Measurements from ENCODE around the gene SLC24A3.

SLC24A3 gene

GRCh38 chr20:19725814-19726525 lies 513.5 kb downstream of the SLC24A3 start:
- TF ChIP-seq CTCF (IDR thresholded peaks at IDR 0.05; ENCODE audit: low read depth, low read length, missing control alignments), result no peak
- DNase-seq (ENCODE audit: extremely low read depth, low read depth), result no peak
- no peak overlapping the region for H3K4me3 ChIP-seq (replicated peaks; ENCODE audit: low read depth, low read length)

- no peak for TF ChIP-seq CTCF (IDR thresholded peaks at IDR 0.05; ENCODE audit: low read depth, low read length, missing control alignments)
- no peak for DNase-seq (ENCODE audit: extremely low read depth, low read depth)
- H3K4me3 ChIP-seq (replicated peaks; ENCODE audit: low read depth, low read length), result no peak overlapping the region
Observed at GRCh38 chr20:19727251-19727847, 514.9 kb downstream of the SLC24A3 start.

DNA sequence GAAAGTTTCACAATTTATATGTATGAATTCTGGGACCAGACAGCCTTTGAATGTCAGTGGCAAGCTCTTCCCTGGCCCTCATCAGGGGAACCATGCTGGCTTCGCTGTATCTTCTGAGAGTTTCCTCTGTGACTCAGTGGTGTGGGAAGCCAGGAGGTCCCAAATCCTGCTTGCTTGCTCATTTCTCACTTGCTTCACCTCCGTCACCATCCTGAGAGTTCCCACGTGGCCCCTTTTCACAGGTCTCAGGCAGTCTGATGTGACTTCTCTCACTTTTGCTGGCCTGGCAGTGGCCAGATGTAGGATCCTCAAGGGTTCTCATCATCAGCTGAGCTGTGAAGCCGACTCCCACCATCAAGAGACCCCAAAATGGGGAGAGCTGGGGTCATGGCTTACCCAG lies 517.2 kb downstream of the SLC24A3 start:
- no peak overlapping the region for H3K4me3 ChIP-seq (replicated peaks; ENCODE audit: low read depth, low read length)
- no peak for DNase-seq (ENCODE audit: extremely low read depth, low read depth)
- TF ChIP-seq CTCF (IDR thresholded peaks at IDR 0.05; ENCODE audit: low read depth, low read length, missing control alignments), result no peak

DNA sequence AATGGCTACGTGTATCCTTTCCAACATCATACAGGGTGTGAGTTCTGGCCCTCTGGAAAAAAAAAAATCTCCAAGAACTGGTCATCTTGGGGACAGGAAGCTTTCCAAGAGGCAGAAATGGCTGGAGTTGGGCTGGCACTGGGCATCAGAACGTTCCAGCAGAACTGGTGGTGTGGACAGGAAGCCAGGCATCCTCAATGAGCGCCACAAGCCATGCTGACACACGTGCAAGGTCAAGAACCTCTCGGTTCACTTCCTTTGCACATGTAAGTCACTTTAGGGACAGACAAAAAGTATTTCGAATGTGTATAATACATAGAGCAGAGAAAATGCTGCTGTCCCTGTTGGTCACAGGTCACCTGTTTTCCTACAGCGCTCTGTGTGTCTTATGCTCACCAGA lies 518.3 kb downstream of the SLC24A3 start:
- H3K4me3 ChIP-seq (replicated peaks; ENCODE audit: low read depth, low read length), result no peak overlapping the region
- no peak for TF ChIP-seq CTCF (IDR thresholded peaks at IDR 0.05; ENCODE audit: low read depth, low read length, missing control alignments)
- no peak for DNase-seq (ENCODE audit: extremely low read depth, low read depth)

- TF ChIP-seq CTCF (IDR thresholded peaks at IDR 0.05; ENCODE audit: low read depth, low read length, missing control alignments), result no peak
- no peak overlapping the region for H3K4me3 ChIP-seq (replicated peaks; ENCODE audit: low read depth, low read length)
- DNase-seq (ENCODE audit: extremely low read depth, low read depth), result no peak
Observed at GRCh38 chr20:19734811-19735210, 522.4 kb downstream of the SLC24A3 start.

DNA sequence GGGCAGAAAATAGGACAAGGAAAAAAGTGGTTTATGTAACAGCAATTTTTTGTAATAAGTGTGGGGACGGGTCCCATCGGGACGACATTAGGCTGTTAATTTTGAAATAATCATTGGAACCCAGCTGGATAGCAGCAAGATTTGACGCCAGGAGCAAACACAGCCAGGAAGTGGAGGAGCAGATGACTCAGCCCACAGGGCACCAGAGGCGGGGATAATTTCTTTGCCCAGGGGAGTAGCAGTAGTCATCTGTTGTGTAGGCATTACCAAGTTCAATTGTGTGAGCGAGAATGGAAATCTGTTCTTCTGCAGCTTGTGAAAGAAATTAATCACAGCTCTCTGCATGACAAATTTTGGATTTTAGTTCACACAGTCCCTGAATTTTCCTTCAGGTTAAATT lies 523.0 kb downstream of the SLC24A3 start:
- DNase-seq (ENCODE audit: extremely low read depth, low read depth), result peak; percentile 40
- TF ChIP-seq CTCF (IDR thresholded peaks at IDR 0.05; ENCODE audit: low read depth, low read length, missing control alignments), result no peak

More for the DNA sequence above, 523.0 kb downstream of the SLC24A3 start:
- no peak overlapping the region for H3K4me3 ChIP-seq (replicated peaks; ENCODE audit: low read depth, low read length)
